Germinal center (tissue), 1 donor: ENCODE measurements around the gene DDX51.
A peak's percentile ranks its signal among the peaks of the same experiment; 100 is the strongest.
"Not testable (repeated sequence)": the region's sequence is repeated elsewhere in the genome, so short reads cannot be mapped to it uniquely, and the experiment has no call there.

Source experiments
- DNase-seq: peaks from one replicate; pipeline ENCODE4 v3.0.0; 2012; ENCODE audit warnings: mixed read lengths, low spot score

DDX51 gene

DNA sequence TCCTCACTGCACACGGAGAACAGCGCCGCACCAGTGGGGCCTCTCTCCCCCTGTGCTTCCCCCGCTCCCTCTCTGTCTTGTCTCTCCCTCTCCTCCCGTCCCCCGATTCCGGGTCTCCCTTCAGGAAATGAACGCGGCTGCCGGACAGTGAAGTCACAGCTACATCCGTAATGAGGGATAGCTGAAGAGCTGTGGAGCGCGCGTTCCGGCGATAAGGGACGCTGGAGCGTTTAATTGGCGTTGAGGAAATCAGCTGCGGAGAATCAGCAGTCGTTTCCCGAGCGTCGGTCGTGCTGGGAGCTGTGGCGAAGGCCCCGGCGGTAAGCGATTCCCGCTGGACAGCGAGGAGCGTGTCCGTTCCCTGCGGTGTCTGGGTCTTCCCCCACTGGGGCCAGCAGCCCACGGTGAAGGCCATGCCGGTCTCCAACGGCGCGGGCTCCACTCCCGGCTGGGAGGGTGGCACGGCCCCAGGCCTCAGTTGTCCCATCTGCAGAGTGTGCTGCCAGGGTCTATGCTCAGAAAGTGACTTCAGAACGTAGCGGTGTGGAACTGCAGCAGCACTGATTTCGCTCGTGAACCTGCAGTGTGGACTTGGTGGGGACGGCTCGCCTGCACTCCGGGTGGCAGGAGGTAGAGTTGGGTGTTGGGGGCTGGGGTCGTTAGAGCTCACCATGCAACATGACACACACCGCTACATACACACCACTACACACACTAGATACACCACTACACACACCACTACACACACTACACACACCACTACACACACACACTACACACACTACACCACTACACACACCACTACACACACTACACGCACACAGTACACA lies 11.0 kb upstream of the DDX51 start:
- DNase-seq, result no peak

DNA sequence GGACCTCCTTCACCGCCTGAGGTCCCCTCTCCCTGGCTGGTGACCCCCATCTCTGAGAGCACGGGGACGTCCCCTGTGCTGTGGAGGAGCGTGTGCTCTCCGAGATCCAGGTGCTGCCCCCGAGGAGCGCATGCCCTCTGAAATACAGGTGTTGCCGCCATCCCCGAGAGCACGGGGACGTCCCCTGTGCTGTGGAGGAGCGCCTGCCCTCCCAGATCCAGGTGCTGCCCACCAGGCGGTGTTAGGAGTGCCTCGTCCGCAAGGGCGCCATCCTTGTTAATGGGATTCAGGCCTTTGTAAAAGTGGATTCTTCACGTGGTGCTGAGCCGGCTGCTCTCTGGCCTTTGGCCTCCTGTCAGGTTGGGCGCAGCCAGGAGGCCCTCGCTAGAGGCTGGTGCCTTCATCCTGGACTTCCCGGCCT lies 10.2 kb upstream of the DDX51 start:
- no peak for DNase-seq

DNA sequence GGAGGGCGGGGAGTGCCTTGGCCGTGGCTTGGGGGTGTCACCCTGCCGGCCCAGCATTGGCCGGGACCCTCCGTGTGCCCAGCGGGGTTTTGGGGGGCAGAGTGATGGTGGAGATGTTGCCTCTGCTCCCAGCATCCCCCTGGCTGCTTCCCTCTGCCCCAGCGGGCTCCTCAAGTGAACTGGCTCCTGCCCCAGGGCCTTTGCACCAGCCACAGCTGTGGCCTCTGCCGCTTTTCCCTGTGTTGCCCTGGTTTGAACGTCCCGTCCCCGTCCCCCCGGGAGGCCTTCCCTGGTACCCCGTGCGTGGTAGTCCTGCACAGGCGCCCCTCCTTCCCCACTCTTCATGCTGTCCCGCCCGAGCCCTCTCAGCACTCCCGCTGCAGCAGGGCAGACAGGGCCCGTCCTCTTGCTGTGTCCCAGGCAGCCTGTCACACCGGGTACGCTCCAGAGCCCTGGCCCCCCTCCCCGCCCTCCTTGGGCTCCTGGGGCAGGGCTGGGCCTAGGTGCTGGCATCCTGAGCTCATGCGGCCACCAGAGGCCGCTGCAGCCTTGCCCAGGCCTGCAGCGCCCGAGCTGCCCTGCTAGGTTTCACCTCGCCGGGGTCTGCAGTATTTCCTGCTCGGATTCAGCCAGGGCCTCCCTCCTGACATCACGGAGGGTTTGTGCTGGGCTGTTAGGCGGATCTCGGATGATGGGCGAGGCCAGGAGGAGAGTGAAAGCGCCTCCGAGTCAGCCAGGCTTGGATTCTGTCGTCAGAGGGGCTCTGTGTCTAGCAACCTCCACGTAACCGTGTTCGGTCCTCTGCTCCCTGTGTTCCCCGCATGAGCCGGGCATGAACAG lies 9.6 kb upstream of the DDX51 start:
- peak; percentile 82 for DNase-seq

DNA sequence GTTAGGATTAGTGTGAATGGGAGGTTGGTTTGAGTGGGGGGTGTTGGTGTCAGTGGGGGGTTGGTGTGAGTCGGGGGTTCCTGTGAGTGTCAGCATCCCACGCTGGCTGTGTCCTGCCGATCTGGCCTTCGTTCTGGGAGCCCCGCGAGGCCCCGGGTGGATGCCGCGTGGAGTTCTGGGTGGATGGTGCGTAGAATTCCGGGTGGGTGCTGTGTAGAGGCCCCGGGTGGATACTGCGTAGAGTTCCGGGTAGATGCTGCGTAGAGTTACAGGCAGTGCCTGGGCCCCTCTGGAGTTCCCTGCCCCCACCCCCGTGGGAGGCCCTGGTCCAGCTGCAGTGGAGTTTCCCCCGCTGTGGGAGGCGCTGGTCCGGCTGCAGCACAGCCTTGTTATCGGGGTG lies 8.8 kb upstream of the DDX51 start:
- no peak for DNase-seq

DNA sequence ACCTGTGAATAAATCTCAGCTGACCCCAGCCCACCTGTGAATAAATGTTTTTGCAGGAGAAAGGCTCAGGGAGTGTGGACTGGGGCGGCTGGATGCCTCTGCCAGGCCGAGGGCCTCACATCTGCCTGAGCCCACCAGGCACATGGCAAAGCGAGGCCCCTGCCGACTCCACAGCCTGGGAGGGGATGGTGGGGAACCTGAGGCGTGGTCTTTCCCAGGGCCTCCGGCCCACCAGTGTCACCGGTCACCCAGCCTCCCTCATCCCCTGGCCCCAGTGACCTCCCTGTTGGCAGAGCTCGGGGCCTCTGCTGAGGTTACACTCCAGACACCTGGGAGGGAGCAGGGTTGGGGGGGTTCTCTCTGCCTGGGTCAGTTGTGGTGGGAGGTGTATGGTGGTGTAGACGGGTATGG lies 8.3 kb upstream of the DDX51 start:
- DNase-seq, result no peak

DNA sequence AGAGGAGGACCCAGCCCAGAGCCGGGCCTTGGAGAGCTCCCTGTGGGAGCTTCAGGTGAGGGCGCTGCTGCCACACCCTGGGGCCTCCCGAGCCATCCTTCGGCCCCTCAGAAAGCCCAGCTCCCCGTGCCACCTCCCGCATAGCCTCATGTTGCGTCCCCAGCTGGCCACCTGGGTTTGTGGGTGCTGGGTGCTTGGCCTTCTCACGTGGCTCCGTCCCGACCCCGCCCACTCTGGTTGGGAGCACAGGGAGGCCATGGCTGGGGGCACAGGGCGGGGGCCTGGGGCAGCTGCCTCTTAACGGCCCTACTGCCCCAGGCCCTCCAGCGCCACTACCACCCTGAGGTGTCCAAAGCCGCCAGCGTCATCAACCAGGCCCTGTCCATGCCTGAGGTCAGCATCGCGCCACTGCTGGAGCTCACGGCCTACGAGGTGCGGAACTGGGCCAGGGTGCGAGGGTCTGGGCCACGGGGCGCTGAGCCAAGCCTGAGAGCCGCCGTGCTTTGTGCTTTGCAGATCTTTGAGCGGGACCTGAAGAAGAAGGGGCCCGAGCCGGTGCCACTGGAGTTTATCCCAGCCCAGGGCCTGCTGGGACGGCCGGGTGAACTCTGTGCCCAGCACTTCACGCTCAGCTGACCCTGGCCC lies 7.8 kb upstream of the DDX51 start:
- DNase-seq, result no peak

DNA sequence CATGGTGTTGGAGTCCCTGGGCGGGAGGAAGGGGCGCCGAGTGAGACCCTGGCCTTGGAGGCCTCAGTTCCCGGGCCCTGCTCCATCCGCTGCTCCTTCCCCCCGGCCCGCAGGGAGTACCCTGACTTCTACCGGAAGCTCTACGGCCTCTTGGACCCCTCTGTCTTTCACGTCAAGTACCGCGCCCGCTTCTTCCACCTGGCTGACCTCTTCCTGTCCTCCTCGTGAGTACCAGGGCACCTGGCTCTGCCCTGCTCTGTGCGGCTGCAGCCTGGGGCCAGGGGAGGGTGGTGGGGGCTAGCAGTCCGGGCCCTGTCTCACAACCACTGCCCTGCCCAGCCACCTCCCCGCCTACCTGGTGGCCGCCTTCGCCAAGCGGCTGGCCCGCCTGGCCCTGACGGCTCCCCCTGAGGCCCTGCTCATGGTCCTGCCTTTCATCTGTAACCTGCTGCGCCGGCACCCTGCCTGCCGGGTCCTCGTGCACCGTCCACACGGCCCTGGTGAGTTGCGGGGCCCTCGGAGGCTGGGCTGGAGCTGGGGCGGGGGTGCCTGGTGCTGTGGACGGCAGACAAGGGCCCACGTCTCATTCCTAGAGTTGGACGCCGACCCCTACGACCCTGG lies 7.1 kb upstream of the DDX51 start:
- DNase-seq, result no peak

DNA sequence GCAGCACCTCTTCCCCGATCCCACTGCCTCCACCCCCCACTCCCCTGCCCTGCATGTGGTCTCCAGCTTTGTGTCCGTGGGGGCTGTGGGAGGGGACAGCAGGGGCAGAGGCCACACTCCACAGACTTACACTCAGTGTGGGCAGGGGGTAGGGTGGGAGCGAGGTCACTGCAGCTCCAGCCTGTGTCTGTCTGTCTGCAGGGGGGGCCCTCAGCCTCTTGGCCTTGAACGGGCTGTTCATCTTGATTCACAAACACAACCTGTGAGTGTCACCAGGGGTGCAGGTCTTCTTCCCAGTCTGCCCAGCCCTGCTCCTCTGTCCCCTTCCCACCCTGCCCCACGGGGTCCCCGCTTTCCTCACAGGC lies 6.6 kb upstream of the DDX51 start:
- DNase-seq, result no peak

DNA sequence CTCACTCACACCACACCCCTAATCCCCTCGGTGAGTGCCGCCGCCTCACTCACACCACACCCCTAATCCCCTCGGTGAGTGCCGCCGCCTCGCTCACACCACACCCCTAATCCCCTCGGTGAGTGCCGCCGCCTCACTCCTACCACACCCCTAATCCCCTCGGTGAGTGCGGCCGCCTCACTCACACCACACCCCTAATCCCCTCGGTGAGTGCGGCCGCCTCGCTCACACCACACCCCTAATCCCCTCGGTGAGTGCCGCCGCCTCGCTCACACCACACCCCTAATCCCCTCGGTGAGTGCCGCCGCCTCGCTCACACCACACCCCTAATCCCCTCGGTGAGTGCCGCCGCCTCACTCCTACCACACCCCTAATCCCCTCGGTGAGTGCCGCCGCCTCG lies 5.4 kb upstream of the DDX51 start:
- DNase-seq, result not testable (repeated sequence)

DNA sequence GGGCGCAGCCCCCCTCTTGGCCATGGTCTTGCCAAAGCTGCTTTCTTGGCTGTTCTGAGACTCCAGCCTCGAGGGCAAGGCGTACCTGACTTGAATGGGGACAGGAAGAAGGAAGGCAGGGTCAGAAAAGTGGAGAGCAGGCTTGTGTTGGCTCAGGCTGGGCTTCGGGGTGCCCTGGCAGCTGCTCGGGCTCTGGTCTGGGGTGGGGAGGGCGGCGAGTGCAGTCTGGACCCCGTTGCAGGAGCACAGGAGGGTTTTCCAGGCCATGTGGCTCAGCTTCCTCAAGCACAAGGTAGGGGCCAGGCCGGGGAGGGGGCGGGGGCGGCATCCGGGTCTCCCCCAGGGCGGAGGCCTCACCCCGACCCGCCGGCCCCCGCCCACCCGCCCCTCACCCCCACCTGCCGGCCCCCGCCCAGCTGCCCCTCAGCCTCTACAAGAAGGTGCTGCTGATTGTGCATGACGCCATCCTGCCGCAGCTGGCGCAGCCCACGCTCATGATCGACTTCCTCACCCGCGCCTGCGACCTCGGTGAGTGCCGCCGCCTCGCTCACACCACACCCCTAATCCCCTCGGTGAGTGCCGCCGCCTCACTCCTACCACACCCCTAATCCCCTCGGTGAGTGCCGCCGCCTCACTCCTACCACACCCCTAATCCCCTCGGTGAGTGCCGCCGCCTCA lies 4.4 kb upstream of the DDX51 start:
- DNase-seq, result no peak

DNA sequence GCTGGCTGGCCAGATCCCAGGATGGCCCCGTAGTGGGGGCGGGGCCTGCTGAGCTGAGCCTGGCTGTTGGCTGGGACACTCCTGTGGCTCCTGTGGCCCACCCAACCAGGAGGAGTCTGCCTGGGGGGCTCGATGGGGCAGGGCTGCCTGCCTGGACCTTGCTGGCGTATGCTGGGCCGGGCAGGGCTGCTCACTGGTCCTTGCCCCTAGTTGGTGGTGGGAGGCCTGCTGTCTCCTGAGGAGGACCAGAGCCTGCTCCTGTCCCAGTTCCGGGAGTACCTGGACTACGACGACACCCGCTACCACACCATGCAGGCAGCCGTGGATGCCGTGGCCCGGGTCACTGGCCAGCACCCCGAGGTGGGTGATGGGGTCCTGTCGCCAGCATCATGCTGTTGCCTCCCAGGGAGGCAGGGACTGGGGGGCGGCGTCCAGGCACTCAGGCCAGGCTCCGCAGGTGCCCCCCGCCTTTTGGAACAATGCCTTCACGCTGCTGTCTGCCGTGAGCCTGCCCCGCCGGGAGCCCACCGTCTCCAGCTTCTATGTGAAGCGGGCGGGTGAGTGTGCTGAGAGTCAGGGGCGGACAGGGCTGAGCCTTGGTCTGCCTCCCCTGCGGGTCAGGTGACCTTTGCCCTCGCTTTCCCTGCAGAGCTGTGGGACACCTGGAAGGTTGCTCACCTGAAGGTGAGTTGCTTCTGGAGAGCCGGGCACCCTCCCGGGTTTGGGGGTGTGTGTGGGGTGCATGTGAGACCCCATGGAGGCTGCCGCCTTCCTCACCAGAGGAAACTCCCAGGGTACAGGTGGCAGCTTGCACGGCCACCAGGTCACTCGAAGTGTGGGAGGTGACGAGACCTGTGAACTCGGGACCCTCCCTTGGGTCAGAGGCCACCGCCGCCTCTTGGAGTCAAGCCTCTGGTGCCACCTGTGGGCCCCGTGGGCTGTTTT lies 3.6 kb upstream of the DDX51 start:
- DNase-seq, result no peak

DNA sequence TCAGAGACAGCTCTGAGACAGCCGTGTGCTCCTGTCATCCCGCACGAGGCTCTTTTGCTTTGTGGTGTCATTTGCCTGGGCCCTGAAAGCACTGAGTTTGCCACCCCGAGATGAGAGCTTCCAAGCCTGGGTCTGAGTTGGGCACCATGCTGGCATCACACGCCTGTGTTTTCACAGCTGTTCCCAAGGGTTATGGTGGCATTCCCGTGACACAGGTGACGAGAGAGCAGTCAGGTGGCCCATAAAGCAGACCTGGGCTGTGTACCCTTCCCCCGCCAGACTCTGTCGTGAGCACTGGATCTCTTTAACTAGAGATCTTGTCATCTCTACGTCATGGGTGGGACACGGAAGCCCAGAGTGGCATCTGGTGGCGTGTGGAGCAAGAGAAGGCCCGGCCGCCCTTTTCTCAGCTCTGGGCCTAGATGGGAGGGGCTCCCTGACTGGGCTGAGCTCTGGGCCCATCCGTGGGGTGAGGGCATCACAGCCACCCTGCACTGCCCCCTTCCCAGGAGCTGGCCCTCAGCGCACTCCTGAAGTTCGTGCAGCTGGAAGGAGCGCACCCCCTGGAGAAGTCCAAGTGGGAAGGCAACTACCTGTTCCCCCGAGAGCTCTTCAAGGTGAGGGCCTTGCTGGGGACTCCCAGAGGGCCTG lies 2.8 kb upstream of the DDX51 start:
- no peak for DNase-seq

DNA sequence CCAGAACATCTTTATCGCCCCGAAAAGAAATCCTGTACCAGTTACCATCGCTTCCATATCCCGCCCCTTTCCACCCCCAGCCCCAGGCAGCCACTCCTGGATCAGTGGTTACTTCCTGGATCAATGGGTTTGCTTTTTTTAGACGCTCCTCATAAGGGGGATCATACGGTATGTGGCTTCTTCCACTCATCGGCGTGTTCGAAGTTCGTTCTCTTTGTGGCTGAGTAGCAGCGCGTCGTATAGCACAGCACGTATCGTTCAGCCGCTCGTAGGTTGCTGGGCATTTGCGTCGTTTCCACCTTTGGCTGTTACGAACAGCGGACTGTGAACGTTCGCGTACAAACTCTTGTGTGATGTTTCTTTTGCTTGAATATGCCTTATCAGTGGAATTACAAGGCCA lies 2.0 kb upstream of the DDX51 start:
- DNase-seq, result no peak

DNA sequence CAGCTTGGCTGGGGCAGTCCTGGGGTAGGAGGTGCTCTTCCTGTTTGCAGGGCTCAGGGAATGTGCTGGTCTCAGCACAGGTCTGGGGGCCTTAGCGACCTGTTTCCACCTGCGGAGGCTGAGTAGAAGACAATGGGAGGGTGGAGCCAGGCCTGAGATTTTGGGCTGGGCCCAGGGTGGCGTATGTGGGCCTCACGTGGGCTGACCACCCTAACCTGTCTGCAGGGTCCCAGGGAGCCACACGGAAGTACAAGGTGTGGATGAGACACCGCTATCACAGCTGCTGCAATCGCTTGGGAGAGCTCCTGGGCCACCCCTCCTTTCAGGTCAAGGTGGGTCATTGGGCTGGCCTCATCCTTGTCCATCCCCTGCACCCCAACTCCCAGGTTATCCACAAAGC lies 1.2 kb upstream of the DDX51 start:
- no peak for DNase-seq

DNA sequence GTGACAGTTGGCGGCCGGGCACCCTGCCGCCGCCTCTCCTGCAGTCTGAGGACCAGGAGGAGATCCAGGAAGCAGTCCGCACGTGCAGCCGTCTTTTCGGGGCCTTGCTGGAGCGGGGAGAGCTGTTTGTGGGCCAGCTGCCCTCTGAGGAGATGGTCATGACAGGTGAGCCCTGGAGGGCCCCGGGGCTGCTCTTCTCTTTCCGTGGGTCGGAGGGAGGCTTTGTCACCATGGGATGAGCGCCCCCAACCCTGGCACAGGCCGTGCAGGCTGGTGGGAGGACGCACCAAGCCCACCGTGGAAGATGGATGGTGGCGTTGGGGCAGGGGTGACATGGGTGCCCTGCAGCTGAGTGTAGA lies 670 bp upstream of the DDX51 start:
- no peak for DNase-seq

DNA sequence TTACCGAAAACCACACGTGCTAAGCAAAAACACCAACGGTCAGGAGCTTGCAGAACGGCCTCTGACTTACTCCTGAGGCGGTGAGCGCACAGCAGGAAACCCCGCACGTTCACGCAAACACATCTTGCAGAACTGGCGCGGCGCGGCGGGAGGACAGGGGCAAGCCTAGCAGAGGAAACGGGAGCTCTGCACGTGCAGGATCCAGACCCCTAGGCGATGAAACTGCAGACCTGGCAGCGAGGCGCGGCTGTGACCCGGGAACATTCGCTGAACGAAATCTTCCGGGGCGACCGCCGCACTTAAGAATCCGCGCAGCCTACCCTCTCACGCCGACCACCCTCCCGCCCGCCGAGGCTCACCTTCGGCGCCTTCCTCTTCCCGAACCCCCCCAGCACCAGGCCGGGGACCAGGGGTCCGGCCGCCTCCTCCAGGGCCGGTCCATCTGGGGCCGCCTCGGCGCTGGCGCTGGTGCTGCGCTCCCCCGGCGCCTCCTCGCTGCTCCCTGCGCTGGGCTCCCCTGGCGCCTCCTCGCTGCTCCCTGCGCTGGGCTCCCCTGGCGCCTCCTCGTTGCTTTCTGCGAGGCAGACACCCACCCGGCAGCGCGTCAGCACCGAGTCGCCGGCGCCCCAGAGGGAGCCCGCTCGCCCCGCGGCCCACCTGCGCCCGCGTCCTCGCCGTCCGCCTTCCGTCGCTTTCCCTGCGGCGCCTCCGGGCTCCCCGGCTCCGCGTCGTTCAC lies 615 bp downstream of the DDX51 start:
- no peak for DNase-seq

DNA sequence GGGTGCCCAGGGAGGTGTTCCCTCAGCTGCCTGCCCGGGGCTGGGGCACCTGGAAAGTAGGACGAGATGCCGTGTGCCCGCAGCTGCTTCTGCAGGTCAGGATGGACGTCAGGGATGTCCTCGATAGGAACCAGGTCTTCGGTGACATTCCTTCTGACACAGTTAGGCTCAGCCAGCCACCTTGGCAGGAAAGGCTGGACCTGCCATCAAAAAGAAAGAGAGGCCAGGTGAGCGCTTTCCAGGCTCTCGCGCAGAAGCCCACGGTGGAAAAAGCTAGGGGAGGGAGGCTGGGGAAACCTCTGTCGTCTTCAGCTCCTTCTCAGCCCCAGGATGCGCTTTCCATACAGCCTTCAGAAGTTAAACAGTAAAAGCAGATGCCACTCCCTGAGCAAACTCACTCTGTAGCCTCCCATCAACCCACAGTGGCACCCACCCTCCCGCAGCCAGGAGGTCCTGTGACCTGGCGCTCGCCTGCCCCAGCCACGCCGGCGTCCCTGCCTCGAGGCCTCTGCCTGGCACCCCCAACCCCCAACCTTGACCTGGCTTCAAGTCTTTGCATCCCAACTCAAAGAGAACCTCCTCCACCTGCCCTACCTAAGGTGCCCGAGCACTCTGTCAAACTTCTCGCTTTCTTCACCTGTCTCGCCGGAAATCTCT lies 1.3 kb downstream of the DDX51 start:
- DNase-seq, result no peak

DNA sequence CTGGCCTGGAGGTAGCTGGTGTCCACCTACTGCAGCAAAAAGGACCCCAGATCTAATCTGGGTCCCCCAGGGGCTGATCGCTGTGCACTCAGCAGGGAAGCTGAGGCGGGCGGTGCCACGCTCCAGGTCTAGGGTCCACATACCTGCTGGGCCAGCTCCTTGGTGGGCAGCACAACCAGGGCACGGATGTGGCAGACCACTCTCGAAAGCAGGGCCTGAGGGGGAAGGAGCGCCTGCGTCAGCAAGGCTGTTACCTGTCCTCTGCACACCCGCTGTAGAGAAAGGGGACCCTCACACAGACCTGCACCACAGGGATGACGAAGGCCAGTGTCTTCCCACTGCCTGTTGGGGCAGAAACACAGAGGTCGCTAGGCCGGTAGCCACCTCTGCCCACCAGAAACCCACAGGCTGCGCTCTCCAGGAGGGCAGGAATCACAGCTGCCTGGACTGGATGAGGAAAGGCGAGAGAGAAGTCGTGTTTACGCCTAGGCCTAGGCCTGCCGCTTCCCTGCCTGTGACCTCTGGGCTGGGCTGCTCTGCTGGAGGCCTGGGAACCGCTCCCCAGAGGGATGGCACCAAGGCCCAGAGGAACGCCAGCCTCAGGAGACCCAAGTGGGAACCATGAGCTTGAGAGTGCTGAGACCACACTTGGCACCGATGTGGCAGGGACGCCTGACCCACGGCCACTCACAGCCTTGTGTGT lies 2.0 kb downstream of the DDX51 start:
- no peak for DNase-seq
